ENCODE measurements around the gene EIF5.
"Not testable (repeated sequence)": the region's sequence is repeated elsewhere in the genome, so short reads cannot be mapped to it uniquely, and the experiment has no call there.

EIF5 gene

DNA sequence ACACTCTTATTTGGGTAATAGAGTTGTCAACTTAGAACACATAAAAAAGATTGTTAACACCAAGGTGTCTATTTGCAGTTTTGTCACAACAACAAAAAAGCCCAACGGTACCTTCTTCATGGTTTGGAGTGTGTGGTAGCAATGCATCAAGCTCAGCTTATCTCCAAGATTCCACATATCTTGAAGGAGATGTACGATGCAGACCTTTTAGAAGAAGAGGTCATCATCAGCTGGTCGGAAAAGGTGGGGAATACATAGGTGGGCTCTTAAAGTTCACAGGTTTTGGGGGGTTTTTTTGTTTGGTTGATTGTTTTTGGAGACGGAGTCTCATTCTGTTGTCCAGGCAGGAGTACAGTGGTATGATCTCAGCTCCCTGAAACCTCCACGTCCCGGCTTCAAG lies 5.5 kb downstream of the EIF5 start:
- DNase-seq = no peak

DNA sequence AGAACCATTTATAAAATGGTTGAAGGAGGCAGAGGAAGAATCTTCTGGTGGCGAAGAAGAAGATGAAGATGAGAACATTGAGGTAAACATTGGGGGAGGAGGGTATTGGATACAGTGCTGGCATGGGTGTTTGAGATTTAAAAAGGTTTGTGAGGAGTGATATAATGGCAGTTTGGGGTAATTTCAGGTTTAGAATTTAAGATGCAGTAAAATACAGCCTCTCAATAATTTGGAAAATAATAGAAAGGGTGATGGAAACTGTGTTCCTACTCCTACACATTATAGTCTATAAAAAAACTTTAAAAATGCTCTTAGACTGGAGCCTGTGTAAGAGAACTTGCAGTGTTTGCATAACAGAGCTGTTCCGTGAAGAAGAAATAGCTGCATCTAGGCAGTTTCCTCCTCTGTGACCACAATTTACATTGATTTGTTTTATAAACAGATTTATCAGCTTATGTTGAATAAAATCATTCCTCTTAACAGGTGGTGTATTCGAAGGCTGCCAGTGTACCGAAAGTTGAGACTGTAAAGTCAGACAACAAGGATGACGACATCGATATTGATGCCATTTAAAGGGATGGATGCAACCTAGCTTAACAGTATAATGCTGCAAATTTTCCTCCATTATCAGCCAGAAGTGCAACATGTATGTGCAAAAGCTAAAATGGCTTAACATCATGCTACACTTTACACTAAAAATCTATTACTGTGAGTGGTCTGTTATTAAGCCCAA lies 6.6 kb downstream of the EIF5 start:
- no peak for DNase-seq

DNA sequence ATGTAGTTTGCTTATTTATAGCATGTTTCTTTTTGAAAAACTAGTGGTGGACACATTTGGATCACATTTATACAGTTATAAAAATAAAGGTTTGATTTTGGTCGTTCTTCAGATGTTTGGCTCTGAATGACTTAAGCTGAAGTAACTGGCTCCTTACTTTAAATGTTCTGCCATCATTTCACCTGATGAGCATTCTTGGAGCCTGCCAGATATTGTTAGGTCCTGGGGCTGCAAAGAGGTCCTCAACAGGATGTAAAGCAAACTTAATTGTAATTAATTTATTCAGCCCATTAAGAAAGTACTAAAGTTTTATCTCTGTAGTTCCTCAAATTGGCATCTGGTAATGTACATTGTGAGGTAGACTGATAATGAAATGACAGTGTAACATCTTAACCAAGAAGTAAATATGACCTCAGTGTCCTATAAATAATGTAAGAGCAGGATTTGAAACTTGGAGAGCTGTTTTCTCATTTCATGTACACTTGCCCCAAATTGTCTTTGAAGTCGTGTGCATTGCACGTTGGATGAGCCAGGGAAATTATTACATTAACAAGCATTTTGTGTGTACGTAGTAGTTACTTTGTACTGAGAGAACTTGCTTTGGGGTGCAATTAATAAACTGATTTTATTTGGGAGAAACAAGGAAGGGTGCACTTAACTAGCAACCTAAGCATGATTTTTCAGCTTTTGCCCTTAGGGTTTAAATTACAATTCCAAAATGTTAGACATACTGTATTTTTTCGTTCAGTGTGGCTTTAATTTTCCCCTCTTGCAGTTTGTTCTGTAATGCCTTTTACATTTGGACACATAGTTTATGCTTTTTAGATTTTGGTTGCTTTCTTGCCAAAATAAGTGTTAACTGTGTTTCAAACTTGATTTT lies 7.5 kb downstream of the EIF5 start:
- DNase-seq = no peak

DNA sequence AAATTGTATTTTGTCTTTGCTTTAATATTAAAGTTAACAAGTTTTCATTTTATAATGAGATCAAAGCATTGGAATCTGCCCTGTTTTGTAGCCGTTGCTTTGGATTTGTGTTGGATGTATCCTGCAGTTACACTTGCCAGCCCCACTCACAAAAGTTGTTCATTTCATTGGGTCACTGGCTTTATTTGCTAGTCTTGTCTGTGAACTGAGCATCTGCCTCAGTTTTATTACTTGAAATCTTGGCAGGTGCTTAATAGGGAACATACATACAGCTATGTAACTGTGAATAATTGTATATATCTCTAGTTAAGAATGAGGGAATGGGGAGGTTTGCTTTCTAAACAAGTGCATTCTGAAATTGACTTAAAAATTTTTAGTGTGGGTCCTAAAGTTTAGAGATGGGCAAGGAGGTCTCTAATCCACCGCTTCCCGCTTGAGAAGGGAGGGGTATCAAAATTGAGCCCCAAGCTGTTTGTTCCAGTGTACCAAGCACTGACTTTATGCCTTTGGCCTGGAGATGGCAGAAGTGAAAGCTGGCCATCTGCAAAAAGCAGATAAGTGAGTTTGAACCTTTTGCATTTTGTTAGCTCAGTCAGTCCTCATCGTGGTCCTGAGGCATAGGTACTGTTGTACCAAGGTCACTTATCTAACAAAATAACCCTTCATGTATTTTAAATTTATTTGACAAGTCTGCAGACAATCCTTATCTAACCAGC lies 9.3 kb downstream of the EIF5 start:
- no peak for DNase-seq

DNA sequence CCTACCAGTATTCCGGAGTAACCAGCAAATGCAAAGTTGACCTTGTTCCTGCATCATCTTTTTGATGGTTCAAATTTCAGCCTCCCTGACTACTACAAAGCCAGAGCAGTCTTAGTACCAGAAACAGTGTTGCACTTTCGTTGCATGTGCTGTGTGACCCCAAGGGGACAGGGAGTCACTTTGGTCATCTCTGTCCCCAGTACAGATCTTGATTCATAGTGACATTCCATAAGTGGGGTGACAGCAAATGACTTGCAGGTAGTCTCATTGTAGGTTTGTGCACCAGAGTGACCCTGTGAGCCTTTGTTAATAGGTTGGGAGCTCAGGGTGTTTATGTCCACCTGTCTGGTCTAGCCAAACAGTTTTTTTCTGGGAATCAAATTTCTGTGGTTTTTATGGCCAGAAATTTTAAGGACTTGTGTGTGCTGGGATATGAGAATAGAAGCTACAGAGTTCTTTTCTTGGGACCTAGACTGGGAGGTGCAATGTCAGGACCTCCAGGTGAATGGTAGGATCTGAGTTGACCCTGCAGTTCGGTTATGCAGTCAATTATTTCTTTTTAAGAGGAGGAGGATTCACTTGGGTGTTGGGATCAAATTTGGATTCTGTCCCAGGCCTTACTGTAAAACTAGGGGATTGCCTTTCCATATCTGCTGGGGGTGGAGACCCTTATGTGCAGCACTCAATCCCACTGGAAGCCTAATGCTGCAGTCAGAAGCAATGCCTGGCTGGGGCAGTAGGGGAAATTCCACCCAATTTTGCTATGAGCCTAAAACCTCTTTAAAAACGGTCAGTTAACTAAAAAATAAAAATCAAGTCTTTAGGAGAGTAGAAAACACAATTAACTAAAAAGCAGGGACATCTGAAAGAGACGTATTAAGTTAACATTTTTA lies 10.1 kb downstream of the EIF5 start:
- DNase-seq = no peak

DNA sequence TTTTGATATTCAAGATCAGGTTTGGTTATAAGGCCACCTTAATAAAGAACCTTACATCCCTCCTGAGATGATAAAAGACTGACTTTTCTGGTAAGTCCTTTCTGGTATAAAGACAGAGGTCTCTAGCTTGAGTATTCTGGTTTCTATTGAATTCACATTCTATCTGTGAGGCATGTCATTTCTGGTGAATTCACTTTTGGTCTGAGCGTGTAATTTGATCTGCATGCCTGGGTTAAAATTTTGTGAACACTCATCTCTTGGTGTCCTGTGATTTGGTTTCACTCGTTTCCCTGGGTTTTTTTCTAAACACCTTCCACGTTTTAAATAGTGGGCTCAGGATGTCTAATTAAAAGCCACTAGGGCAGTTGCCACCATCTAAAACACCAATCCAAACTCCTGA lies 12.2 kb downstream of the EIF5 start:
- DNase-seq = peak; percentile 23

DNA sequence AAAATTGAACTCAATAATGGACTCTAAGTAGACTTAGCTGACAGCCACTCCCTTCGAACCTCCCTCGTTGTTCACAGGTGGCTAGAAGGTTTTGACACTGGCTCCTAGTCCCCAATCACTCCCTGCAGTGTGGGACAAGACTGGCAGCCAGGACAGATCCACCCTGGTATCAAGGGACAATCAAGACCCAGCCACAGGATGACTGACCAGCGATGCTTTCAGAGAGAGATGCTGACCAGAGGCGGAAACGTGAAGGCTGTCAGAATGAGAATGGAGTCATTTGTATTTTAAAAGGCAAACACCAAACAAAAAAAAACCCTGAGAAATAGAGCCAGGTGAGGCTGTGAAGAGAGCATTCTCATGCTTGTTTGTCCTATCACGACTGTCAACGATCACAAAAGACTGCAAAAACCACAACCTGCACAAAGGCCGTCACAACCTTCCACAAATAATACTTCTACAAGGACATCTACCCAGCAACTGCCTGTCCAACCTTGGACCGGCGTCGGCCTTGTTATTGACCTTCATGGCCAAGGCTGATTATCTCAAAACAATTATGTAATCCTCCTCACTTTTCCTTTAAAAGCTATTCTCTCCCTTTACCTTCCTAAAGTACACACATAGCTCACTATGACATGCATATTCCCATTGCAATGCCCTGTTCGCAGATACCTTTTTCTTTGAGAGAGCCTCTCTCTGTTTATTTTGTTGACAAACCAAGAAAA lies 13.2 kb downstream of the EIF5 start:
- no peak for DNase-seq

DNA sequence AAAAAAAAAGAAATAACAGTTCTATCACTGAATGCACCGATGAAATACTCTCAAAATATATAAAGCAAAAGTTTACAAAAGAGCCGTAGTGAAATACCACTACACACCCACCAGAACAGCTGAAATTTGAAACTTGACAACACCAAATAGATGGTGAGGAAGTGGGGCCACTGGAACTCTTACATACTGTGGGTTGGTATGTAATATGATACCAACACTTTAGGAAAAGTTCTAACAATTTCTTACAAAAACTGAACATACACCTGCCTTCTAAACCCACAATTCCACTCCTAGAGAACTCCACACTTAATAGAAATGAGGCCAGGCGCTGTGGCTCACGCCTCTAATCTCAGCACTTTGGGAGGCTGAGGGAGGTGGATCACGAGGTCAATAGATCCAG lies 14.1 kb downstream of the EIF5 start:
- peak; percentile 35 for DNase-seq

DNA sequence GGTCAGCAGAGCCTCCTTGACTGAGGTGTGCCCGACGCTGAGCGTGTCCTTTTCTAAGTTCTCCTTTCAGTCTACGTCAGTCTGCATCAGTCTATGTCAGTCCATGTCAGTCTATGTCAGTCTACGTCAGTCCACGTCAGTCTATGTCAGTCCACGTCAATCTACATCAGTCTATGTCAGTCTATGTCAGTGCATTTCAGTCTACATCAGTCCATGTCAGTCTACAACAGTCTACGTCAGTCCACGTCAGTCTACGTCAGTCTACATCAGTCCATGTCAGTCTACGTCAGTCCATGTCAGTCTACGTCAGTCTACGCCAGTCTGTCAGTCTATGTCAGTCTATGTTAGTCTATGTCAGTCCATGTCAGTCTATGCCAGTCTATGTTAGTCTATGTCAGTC lies 15.9 kb downstream of the EIF5 start:
- no peak for DNase-seq

DNA sequence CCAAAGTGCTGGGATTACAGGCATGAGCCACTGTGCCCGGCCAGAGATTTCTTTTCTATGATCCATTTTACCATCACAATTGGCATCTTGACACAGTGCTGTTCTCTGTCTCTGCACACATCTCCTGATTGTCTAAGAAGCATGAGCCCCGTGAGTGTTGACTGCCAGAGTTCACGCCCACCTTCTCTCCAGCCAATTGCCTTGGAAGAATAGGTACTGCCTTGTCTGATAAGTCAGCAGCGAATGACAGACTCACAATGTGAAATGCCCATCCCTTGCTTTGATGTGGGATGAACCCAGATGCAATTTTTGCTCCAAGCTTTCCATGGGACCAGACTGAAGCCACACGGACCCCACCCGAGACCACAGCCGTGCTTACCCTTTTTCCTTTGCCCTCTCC lies 19.3 kb downstream of the EIF5 start:
- no peak for DNase-seq

DNA sequence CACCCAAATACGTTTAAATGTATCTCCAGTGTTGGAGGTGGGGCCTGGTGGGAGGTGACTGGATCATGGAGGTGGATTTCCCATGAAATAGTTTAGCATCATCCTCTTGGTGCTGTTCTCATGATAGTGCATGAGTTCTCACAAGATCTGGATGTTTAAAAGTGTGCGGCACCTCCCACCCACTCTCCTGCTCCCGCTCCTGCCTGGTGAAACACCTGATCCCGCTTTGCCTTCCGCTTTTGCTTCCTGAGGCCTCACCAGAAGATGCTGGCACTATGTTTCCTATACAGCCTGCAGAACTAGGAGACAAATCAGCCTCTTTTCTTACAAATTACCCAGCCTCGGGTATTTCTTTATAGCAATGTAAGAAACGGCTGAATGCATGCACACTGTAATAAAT lies 20.1 kb downstream of the EIF5 start:
- no peak for DNase-seq

DNA sequence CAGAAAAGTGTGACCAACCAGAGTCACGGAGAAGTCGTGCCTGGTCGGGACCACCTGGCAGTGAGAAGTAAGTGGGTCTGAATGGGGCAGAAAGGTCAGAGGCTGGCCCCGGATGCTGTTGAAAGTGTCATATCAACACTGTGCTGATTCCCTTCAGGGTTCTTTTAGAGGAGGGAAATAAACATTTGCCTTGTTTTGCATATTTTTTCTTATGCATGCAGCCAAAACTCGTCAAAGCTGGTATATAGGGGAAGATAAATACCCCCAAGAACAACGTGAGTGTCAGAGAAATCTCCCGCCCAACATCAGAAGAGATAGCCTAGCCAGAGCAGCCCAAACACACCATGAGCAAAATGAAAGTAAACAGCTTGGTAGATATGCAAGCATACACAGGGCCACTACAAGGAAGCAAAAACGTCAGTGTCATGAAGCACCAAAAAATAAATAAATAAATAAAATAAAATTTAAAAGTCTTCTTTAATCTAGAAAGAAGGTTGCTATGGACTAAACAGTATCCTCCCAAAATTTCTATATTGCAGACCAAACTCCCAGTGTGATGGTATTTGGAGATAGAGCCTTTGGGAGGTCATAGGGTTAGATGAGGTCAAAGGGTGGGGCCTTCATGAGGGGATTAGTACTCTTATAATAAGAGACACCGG lies 22.1 kb downstream of the EIF5 start:
- no peak for DNase-seq

DNA sequence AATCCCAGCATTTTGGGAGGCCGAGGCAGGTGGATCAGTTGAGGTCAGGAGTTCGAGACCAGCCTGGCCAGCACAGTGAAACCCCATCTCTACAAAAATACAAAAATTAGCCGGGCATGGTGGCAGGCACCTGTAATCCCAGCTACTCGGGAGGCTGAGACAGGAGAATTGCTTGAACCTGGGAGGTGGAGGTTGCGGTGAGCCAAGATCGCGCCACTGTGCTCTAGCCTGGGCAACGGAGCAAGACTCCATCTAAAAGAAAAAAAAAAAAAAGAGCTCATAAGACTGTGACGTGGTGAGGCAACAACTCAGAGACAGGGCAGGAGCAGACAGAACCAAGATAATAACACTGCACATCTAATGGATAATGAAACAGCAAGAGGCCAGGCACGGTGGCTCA lies 23.5 kb downstream of the EIF5 start:
- DNase-seq = not testable (repeated sequence)

DNA sequence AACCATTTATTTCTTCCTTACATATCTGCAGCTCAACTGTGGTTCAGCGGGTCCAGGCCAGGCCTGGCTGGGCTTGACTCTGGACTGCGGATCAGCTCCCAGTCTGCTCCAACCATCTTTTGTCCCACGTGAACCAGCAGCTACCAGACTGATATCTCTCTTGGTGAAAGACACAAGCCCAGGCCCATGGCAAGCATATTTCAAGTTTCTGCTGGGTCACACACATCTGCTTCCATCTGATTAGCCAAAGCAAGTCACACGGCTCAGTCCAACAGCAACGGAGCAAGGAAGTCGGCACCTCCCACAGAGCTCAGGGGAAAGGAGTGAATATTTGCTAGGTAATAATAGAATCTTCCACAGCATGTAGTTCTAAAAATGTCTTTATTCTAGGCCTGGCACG lies 26.5 kb downstream of the EIF5 start:
- no peak for DNase-seq

DNA sequence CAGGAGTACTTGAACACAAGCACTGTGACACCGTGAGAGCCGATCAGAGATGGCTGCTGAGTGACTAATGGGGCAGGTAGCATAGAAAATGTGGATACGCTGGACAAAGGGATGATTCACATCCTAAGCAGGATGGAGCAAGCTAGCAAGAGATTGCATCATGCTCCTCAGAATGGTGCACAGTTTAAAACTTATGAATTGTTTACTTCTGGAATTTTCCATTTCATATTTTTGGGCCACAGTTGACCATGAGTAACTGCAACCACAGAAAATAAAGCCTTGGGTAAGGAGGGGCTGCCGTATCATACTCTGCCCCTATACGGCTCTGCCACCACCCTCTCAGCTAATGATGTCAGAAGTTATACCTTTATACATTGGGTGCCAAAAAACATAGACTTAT lies 27.8 kb downstream of the EIF5 start:
- DNase-seq = peak; percentile 95

DNA sequence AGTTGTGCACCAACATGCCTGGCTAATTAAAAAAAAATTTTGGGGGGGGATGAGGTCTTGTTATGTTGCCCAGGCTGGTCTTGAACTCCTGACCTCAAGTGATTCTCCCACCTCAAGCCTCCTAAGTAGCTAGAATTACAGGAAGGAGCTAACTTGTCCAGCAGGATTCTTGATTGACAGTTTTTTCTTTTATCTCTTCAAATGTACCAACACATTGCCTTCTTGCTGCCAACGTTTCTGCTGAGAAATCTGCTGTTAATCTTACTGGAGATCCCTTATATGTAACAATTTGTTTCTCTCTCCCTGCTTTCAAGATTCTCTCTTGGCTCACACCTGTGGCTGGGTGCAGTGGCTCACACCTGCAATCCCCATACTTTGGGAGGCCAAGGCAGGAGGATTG lies 28.7 kb downstream of the EIF5 start:
- no peak for DNase-seq

DNA sequence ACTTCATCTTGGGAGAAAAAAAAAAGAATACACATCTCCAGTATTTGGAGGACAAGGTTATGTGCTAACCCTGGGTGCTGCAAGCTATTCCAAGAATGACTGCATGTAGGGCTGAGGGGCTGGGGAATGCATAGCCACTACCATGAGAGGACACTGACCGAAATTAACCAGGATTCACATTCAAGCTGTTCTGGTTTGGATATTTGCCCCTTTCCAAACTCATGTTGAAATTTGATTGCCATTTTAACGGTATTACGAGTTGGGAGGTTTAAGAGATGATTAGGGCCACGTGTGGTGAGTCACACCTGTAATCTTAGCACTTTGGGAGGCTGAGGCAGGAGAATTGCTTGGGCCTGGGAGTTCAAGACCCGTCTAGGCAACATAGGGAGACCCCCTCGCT lies 32.7 kb downstream of the EIF5 start:
- peak; percentile 42 for DNase-seq

DNA sequence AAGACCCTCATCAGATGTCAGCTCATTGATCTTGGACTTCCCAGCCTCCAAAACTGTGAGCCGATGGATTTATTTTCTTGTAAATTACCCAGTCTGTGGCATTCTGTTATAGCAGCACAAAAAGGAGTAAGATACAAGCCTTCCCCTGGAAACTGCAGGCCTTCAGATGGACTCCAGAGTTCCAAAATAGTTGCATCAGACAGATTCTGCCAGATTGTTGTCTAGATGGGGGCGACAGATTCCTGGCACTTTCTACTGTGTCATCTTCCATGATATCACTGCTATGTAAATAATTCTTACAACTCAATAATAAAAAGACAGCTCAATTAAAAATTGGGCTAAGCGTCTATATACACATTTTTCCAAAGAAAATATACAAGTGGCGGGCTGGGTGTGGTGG lies 34.0 kb downstream of the EIF5 start:
- peak; percentile 56 for DNase-seq

DNA sequence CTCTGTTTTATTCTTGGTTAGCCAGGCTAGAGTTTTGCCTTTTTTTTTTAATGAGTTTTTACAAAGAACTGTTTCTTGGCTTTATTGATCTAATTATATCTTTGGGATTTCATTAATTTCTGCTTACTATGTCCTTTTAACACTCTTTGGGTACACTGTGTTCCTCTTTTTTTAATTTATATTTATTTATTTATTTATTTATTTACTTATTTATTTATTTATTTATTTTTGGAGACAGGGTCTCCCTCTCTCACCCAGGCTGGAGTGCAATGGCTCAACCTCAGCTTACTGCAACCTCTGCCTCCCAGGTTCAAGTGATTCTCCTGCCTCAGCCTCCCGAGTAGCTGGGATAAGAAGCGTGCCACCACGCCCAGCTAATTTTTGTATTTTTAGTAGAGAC lies 36.0 kb downstream of the EIF5 start:
- no peak for DNase-seq

DNA sequence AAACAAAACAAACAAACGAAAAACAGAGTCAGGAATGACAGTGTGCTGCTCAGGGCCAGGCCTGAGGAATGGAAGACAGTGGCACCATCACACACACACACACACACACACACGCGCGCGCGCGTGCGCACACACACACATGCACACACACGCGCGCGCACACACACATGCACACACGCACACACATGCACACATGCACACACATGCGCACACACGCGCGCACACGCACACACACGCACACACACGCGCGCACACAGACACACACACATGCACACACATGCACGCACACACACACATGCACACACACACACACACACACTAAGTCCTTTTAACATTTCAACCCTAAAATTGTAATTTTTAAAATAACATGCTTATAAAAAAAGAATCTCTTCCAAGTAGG lies 38.0 kb downstream of the EIF5 start:
- DNase-seq = no peak

DNA sequence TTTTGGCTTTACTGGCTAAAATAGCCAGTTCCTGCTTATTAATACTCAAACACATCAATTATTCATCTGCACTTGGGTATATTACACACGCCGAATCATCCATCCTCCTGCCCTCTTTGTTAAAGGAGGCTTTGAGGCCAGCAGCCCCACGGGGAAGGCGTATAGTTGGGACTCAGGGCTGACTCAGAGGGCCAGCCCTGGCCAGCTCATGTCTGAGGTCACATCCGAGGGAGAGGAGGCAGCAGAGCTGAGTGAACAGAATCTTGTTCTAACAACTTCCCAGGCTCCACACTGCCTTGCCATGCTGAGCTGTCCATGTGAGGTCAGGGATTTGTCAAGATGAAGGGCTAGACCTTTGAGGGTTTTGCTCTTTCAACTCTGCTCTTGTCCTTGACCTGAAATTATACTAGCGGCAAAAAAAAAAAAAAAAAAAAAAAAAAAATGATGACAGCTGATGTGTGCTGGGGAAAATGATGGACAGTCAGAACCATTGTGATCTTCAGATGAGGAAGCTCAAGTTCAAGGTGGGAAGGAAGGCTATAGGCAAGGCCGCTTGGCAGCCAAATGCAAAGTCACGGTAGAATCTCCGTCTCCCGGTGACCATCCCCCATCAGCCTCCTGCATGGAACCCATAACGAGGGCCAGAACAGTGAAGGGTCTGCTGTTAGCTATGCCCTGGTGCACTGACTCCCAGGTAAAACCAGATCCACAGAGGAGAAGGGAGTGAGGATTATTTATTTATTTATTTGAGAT lies 38.7 kb downstream of the EIF5 start:
- peak; percentile 88 for DNase-seq

All from fibroblast of skin of right quadriceps (primary cell).